ENCODE measurements around the gene LCE3C.

GRCh38 chr1:152585586-152585985 is 14.4 kb upstream of the LCE3C start:
- TF ChIP-seq CTCF (IDR thresholded peaks at IDR 0.05) (no peak), POLR2AphosphoS5 (IDR thresholded peaks at IDR 0.05) (no peak), EP300 (IDR thresholded peaks at IDR 0.05) (no peak)
